ENCODE results near the gene RBM33. TPM values are rescaled to one million over a fixed set of nuclear protein-coding genes. Genes with fewer than 3 reads are reported as not detected.

Gene RBM33
- total and polyA plus RNA-seq, 8 donors, result 7.5 to 182 (median 60.5) TPM

DNA sequence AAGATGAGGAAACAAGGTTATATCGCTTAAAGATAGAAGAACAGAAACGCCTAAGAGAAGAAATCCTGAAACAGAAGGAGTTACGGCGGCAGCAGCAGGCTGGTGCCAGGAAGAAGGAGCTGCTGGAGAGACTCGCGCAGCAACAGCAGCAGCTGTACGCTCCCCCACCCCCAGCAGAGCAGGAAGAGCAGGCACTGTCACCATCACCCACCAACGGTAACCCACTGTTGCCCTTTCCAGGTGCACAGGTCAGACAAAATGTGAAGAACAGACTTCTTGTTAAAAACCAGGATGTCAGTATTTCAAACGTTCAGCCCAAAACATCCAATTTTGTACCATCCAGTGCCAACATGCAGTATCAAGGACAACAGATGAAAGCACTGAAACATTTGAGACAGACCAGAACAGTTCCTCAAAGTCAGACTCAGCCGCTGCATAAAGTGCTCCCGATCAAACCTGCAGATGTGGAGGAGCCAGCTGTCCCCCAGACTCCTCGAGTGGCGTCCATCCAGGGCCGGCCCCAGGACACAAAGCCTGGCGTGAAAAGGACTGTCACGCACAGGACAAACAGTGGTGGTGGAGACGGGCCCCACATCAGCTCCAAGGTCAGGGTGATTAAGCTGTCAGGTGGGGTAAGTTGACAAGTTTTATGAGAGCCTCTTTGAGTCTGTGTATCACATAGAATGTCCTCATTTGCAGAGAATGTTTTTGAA, 100.7 kb downstream of the RBM33 start:
- Histone ChIP-seq H3K27ac (no peak overlapping the region), H3K4me3 (no peak overlapping the region), H3K9me3 (no peaks in the 10 kb centered on the region), H3K36me3 (peaks cover 53 to 77% (median 68%) of the 10 kb centered on the region in 4 donors), H3K4me1 (peaks cover 0 to 38% (median 9%) of the 10 kb centered on the region in 4 donors), H3K27me3 (no peaks in the 10 kb centered on the region)
- TF ChIP-seq, protein P1, sequence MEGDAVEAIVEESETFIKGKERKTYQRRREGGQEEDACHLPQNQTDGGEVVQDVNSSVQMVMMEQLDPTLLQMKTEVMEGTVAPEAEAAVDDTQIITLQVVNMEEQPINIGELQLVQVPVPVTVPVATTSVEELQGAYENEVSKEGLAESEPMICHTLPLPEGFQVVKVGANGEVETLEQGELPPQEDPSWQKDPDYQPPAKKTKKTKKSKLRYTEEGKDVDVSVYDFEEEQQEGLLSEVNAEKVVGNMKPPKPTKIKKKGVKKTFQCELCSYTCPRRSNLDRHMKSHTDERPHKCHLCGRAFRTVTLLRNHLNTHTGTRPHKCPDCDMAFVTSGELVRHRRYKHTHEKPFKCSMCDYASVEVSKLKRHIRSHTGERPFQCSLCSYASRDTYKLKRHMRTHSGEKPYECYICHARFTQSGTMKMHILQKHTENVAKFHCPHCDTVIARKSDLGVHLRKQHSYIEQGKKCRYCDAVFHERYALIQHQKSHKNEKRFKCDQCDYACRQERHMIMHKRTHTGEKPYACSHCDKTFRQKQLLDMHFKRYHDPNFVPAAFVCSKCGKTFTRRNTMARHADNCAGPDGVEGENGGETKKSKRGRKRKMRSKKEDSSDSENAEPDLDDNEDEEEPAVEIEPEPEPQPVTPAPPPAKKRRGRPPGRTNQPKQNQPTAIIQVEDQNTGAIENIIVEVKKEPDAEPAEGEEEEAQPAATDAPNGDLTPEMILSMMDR (IDR thresholded peaks at IDR 0.05), result no peak
- WGBS, 5 donors, result 79 to 91% (median 84%) methylated on average over 17 of the region's 17 CpGs
- intact Hi-C loops (cut with DNase I; ENCODE audit: low total_unique reads), result no loop called here
- DNase-seq, result no peak

DNA sequence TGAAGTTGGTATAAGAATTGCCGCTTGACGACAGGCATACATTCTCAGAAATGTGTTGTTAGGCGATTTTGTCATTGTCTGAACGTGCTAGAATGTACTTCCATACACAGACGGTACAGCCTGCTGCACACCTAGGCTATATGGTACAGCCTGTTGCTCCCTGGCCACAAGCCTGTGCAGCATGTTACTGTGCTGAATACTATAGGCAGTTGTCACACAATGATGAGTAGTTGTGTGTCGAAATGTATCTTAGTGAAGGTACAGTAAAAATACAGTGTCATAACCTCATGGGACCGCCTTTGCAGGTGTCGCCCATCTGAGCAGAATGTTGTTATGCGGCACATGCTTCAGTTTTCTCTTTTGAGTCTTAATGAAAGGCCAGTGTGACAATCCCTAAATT, 101.3 kb downstream of the RBM33 start:
- intact Hi-C loops (cut with DNase I; ENCODE audit: low total_unique reads), result no loop called here
- DNase-seq, result no peak
- no peaks in the 10 kb centered on the region for H3K9me3 ChIP-seq
- 92 to 95% (median 95%) methylated on average over 9 of the region's 9 CpGs for WGBS, 5 donors
- TF ChIP-seq POLR2AphosphoS5 (IDR thresholded peaks at IDR 0.05) (no peak), EP300 (IDR thresholded peaks at IDR 0.05) (no peak)
- no peak overlapping the region for H3K4me3 ChIP-seq
- H3K27me3 ChIP-seq, result no peaks in the 10 kb centered on the region
- H3K36me3 ChIP-seq, result peaks cover 47 to 71% (median 62%) of the 10 kb centered on the region in 4 donors
- peaks cover 1 to 44% (median 15%) of the 10 kb centered on the region in 4 donors for H3K4me1 ChIP-seq
- H3K27ac ChIP-seq, result no peak overlapping the region

DNA sequence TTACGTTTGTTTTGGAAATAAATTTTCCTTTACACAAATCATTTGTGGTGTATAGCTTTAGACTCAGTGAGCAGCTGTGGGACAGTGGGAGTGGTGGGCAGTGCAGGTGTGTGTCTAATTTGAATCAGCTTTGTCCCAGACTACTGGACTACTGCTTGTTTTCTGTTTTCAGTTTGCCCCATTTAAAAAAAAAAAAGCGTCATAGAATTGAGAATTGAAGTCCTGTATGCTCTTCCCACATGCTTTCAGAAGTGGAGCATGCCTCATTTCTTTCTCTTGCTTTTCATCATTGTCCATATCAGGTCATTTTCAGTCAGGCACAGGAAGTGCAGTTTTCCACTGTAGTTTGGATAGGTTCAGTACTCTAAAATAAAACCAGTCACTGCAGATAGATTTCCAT, 101.7 kb downstream of the RBM33 start:
- Histone ChIP-seq H3K4me3 (no peak overlapping the region), H3K4me1 (peaks cover 6 to 49% (median 19%) of the 10 kb centered on the region in 4 donors), H3K27ac (no peak overlapping the region), H3K9me3 (no peaks in the 10 kb centered on the region), H3K27me3 (no peaks in the 10 kb centered on the region), H3K36me3 (peaks cover 45 to 66% (median 57%) of the 10 kb centered on the region in 4 donors)
- 68 to 85% (median 72%) methylated on average over 2 of the region's 2 CpGs for WGBS, 5 donors
- no peak for DNase-seq
- TF ChIP-seq EP300 (IDR thresholded peaks at IDR 0.05) (no peak), POLR2A (IDR thresholded peaks at IDR 0.05) (no peak), POLR2AphosphoS5 (IDR thresholded peaks at IDR 0.05) (no peak)
- TF ChIP-seq, protein P1 (IDR thresholded peaks at IDR 0.05), result no peak
- intact Hi-C loops (cut with DNase I; ENCODE audit: low total_unique reads), result no loop called here

DNA sequence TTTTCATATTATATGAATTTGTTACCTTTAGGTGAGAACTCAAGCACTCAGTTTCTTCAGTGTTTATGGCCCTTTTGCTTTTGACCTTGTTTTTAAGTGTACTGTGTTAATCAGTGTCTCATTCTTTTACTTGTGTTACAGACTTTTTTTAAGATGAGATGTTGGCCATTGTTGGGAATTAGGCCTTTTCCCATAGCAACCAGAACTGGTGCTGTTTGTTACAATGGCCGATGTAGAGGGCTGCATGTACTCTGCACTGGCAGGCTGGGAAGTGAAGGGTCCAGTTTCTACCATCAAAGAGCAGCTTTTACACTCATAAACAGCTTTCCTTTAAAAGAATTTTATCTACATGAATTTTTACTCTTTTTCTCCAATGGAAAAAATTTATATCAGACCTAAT, 102.7 kb downstream of the RBM33 start:
- Histone ChIP-seq H3K9me3 (no peaks in the 10 kb centered on the region), H3K4me1 (peaks cover 9 to 59% (median 26%) of the 10 kb centered on the region in 4 donors), H3K27me3 (no peaks in the 10 kb centered on the region), H3K4me3 (no peak overlapping the region), H3K36me3 (peaks cover 35 to 56% (median 47%) of the 10 kb centered on the region in 4 donors), H3K27ac (no peak overlapping the region)
- TF ChIP-seq EP300 (IDR thresholded peaks at IDR 0.05), result no peak
- no peak for DNase-seq
- 84 to 95% (median 90%) methylated on average over 1 of the region's 1 CpG for WGBS, 5 donors
- intact Hi-C loops (cut with DNase I; ENCODE audit: low total_unique reads), result no loop called here

DNA sequence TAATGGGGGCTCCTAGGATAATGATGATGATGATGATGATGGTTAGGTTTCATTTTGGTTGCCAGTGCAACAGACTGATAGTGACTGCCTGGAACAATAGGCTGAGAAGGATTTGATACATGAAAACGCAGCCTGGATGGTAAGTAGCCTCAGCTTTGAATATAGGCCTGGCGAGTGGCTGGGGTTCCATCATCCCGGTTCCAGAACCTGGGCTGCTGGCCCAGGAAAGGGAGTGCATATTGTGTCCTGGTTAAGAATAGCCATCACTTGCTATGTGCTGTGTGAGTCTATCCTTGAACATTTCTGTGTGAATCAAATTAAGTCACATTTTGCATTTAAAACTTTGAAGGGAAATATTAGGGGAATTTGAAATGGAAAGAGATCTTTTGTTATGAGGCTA, 105.1 kb downstream of the RBM33 start:
- 96 to 98% (median 98%) methylated on average over 3 of the region's 3 CpGs for WGBS, 5 donors
- H3K4me1 ChIP-seq, result peaks cover 21 to 83% (median 48%) of the 10 kb centered on the region in 4 donors
- TF ChIP-seq, protein P1 (IDR thresholded peaks at IDR 0.05), result no peak
- no peak for TF ChIP-seq POLR2A (IDR thresholded peaks at IDR 0.05)
- no peak for TF ChIP-seq EP300 (IDR thresholded peaks at IDR 0.05)
- no peak for TF ChIP-seq POLR2AphosphoS5 (IDR thresholded peaks at IDR 0.05)
- no peak overlapping the region for H3K27ac ChIP-seq
- DNase-seq, result no peak
- no peaks in the 10 kb centered on the region for H3K9me3 ChIP-seq
- intact Hi-C loops (cut with DNase I; ENCODE audit: low total_unique reads), result no loop called here
- H3K27me3 ChIP-seq, result no peaks in the 10 kb centered on the region
- H3K36me3 ChIP-seq, result peaks cover 18 to 33% (median 25%) of the 10 kb centered on the region in 4 donors
- H3K4me3 ChIP-seq, result no peak overlapping the region
